SU-DHL-6 (cell line): ENCODE results near the gene TLL2.

Source experiments
- H2AFZ ChIP-seq: fragments of 200-600 bp; sonication (generic); 2 replicates; pipeline ENCODE4 v1.6.1; 2014; ENCODE audit warnings: low read depth, mild to moderate bottlenecking, moderate library complexity, mixed read lengths, antibody characterized with exemption, low read length; ENCODE audit not compliant: severe bottlenecking
- H3F3A ChIP-seq: fragments of 200-600 bp; shearing (Covaris generic); 2 replicates; pipeline ENCODE4 v1.6.0; 2016; ENCODE audit warnings: antibody characterized with exemption, mild to moderate bottlenecking; ENCODE audit not compliant: insufficient read depth
- H3K27ac ChIP-seq: fragments of 200-600 bp; sonication (generic); 2 replicates; pipeline ENCODE4 v1.5.1; 2016; ENCODE audit warnings: low read depth, mild to moderate bottlenecking, low read length, moderate library complexity, mixed read lengths
- H3K27me3 ChIP-seq: fragments of 200-600 bp; sonication (generic), shearing (Covaris generic); 2 replicates; pipeline ENCODE4 v1.6.0; 2014; ENCODE audit warnings: mild to moderate bottlenecking, low read length
- H3K36me3 ChIP-seq: fragments of 200-600 bp; sonication (generic); 2 replicates; pipeline ENCODE4 v1.6.1; 2014; ENCODE audit warnings: mild to moderate bottlenecking, low read length, mixed read lengths
- H3K4me2 ChIP-seq: fragments of 300-600, 200-600 bp; shearing (Covaris generic), sonication (generic); 2 replicates; pipeline ENCODE4 v1.6.0; 2014; ENCODE audit warnings: low read length, low read depth, mild to moderate bottlenecking; ENCODE audit not compliant: poor library complexity, severe bottlenecking
- H3K4me3 ChIP-seq: fragments of 200-600 bp; sonication (generic); 2 replicates; pipeline ENCODE4 v1.5.1; 2014; ENCODE audit warnings: antibody characterized with exemption, low read length, mild to moderate bottlenecking, mixed read lengths; ENCODE audit not compliant: insufficient read depth, poor library complexity, severe bottlenecking
- H3K79me2 ChIP-seq: fragments of 200-600 bp; sonication (generic); 2 replicates; pipeline ENCODE4 v1.6.1; 2014; ENCODE audit warnings: mild to moderate bottlenecking, low read length, moderate library complexity; ENCODE audit not compliant: insufficient read depth
- H3K9ac ChIP-seq: fragments of 200-600 bp; sonication (generic); 2 replicates; pipeline ENCODE4 v1.7.0; 2014; ENCODE audit warnings: mild to moderate bottlenecking, low read length
- H3K9me2 ChIP-seq: fragments of 200-600 bp; sonication (generic); replicated peaks from 2 replicates; pipeline ENCODE4 v1.6.1; 2014; ENCODE audit warnings: low read length; ENCODE audit not compliant: insufficient read depth
- H3K9me3 ChIP-seq: fragments of 200-600 bp; sonication (generic); 2 replicates; pipeline ENCODE4 v1.6.1; 2014; ENCODE audit warnings: low read length, mixed read lengths; ENCODE audit not compliant: insufficient read depth
- H4K20me1 ChIP-seq: fragments of 200-600 bp; sonication (generic); 2 replicates; pipeline ENCODE4 v1.6.1; 2014; ENCODE audit warnings: low read depth, mild to moderate bottlenecking, antibody characterized with exemption, low read length, moderate library complexity, mixed read lengths
- CTCF ChIP-seq: fragments of 200-600 bp; sonication (generic); IDR thresholded peaks from one replicate; pipeline ENCODE4 v1.5.1; 2017; ENCODE audit warnings: antibody characterized with exemption, mild to moderate bottlenecking, low read length, moderate library complexity; ENCODE audit not compliant: insufficient read depth, poor library complexity, severe bottlenecking
- EZH2phosphoT487 ChIP-seq: fragments of 200-600 bp; sonication (generic), shearing (Covaris generic); conservative IDR thresholded peaks from 2 replicates; pipeline ENCODE4 v1.6.1; 2018; ENCODE audit warnings: mild to moderate bottlenecking, antibody characterized with exemption, low read length, moderate library complexity, mixed read lengths

The TLL2 gene

GRCh38 chr10:96478355-96478754, 35.4 kb downstream of the TLL2 start:
- Histone ChIP-seq H3K9me3 (no peaks in the 10 kb centered on the region), H3K79me2 (no peaks in the 10 kb centered on the region), H3K27ac (no peak overlapping the region), H3F3A (no peaks in the 10 kb centered on the region), H3K9me2 (no peaks in the 10 kb centered on the region), H4K20me1 (no peaks in the 10 kb centered on the region), H3K4me2 (no peak overlapping the region), H3K4me3 (no peak overlapping the region), H3K9ac (no peak overlapping the region), H3K27me3 (no peaks in the 10 kb centered on the region), H3K36me3 (no peaks in the 10 kb centered on the region), H2AFZ (no peak overlapping the region)
- no peak for TF ChIP-seq EZH2phosphoT487
- no peak for TF ChIP-seq CTCF

- H3K79me2 ChIP-seq, result no peaks in the 10 kb centered on the region
- H3K9me2 ChIP-seq, result no peaks in the 10 kb centered on the region
- no peaks in the 10 kb centered on the region for H3K27me3 ChIP-seq
- no peak overlapping the region for H3K4me3 ChIP-seq
- no peaks in the 10 kb centered on the region for H3K36me3 ChIP-seq
- H3K9ac ChIP-seq, result no peak overlapping the region
- H3K9me3 ChIP-seq, result no peaks in the 10 kb centered on the region
- TF ChIP-seq EZH2phosphoT487 (no peak), CTCF (no peak)
- H4K20me1 ChIP-seq, result no peaks in the 10 kb centered on the region
- no peak overlapping the region for H3K27ac ChIP-seq
- no peak overlapping the region for H3K4me2 ChIP-seq
- no peaks in the 10 kb centered on the region for H3F3A ChIP-seq
- no peak overlapping the region for H2AFZ ChIP-seq
Observed at GRCh38 chr10:96473866-96474265, 39.9 kb downstream of the TLL2 start.

GRCh38 chr10:96470116-96470743, 43.5 kb downstream of the TLL2 start:
- no peak overlapping the region for H3K4me2 ChIP-seq
- no peaks in the 10 kb centered on the region for H3K27me3 ChIP-seq
- H3K36me3 ChIP-seq, result no peaks in the 10 kb centered on the region
- no peaks in the 10 kb centered on the region for H4K20me1 ChIP-seq
- H3F3A ChIP-seq, result no peaks in the 10 kb centered on the region
- H3K79me2 ChIP-seq, result no peaks in the 10 kb centered on the region
- no peak overlapping the region for H3K27ac ChIP-seq
- H3K9ac ChIP-seq, result no peak overlapping the region
- H3K9me2 ChIP-seq, result no peaks in the 10 kb centered on the region
- no peak for TF ChIP-seq EZH2phosphoT487
- TF ChIP-seq CTCF, result peak; percentile 79
- no peaks in the 10 kb centered on the region for H3K9me3 ChIP-seq
- H2AFZ ChIP-seq, result no peak overlapping the region
- no peak overlapping the region for H3K4me3 ChIP-seq
